Activated B cell treated with CpG ODN at 0.5 μM for 24 hours (primary cell): ENCODE results near the gene RHOF. TPM values are rescaled to one million over a fixed set of nuclear protein-coding genes. Genes with fewer than 3 reads are reported as not detected.
A peak's percentile ranks its signal among the peaks of the same experiment; 100 is the strongest.

ENCODE experiments used
- ATAC-seq: fragments of 200-7000 bp; cut with Tn5 transposase; one replicate; pipeline ENCODE4 v1.10.0; 2021; ENCODE audit warnings: low read depth, mild to moderate bottlenecking, moderate library complexity
- CTCF ChIA-PET: fragments of 350-600 bp; sonication (Branson Sonifier 250); formaldehyde crosslinking; loops from one replicate; lab custom pipeline; 2021; ENCODE audit warnings: antibody characterized with exemption; lab: Charles Lee
- POLR2A ChIA-PET: fragments of 350-600 bp; sonication (Branson Sonifier 250); formaldehyde crosslinking; loops from one replicate; lab custom pipeline; 2021; ENCODE audit warnings: antibody characterized with exemption; lab: Charles Lee
- DNase-seq: peaks from one replicate; pipeline ENCODE4 v3.0.0; 2022
- H3K27ac Mint-ChIP-seq: one replicate; pipeline ENCODE4 v1.8.0; 2020; ENCODE audit warnings: mixed read lengths
- H3K27me3 Mint-ChIP-seq: one replicate; pipeline ENCODE4 v1.8.0; 2021; ENCODE audit warnings: mixed read lengths
- H3K36me3 Mint-ChIP-seq: one replicate; pipeline ENCODE4 v1.8.0; 2021; ENCODE audit warnings: low read depth, mixed read lengths
- H3K4me1 Mint-ChIP-seq: one replicate; pipeline ENCODE4 v1.8.0; 2021; ENCODE audit warnings: mixed read lengths
- H3K4me3 Mint-ChIP-seq: one replicate; pipeline ENCODE4 v1.8.0; 2020; ENCODE audit warnings: mild to moderate bottlenecking, mixed read lengths
- H3K9me3 Mint-ChIP-seq: one replicate; pipeline ENCODE4 v1.8.0; 2020; ENCODE audit warnings: mixed read lengths
- intact Hi-C: fragments of 100-400 bp; cut with micrococcal nuclease; formaldehyde crosslinking; loops from one replicate; pipeline ENCODE4 v1.15.1; 2024
- total RNA-seq: library from RNA; stranded (reverse); gene quantifications from 2 replicates; pipeline ENCODE4 v1.2.3, GENCODE V29; 2022
- TF ChIP-seq, protein P1 (sequence below): fragments of 200-600 bp; IDR thresholded peaks from one replicate; pipeline ENCODE4 v1.8.0; 2022; ENCODE audit warnings: antibody characterized with exemption, mild to moderate bottlenecking

Gene RHOF
- total RNA-seq, 1 donor from 2014 or later = 142 TPM

DNA sequence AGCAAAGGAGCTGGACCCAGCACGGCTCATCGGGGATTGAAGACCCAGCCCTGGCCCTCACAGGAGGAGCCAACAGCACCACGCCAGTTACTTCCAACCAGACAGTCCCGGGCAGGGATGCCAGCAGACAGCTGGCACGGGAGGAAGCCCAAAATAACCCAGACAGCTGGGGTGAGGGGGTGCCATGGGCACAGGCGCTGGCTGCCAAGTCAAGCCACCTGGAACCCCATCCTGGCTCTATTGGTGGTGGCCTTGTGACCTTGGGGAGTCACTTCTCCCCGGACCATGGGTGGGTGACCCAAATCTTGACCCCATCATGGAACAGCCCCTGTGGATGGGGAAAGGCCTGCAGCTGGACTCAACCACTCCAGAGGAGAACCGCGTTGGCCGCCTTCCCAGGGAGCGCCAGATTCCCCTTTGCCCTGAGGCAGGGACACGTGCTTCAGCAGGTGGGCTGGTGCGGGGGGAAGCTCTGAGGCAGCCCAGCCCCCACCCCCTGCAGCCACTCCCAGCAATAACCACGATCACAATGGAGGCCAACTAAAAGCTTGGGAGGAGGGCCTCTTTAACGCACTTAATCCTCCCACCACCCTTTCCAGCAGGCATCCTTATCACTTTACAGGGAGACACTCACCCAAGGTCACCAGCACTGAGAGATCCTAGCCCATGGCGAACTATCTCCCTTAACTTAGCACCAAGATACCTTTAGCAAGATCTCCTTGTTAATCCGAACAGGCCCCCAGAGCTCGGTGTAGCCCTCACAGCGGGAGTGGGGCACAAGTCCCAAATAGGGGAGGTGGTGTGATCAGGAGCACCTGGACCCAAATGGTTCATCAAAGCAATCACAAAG is 4.7 kb upstream of the RHOF start:
- H3K4me3 Mint-ChIP-seq = peak overlapping the region; percentile 85
- peaks cover 45% of the 10 kb centered on the region for H3K36me3 Mint-ChIP-seq
- DNase-seq (no peak), ATAC-seq (no peak)
- peak overlapping the region; percentile 84 for H3K27ac Mint-ChIP-seq
- TF ChIP-seq, protein P1, sequence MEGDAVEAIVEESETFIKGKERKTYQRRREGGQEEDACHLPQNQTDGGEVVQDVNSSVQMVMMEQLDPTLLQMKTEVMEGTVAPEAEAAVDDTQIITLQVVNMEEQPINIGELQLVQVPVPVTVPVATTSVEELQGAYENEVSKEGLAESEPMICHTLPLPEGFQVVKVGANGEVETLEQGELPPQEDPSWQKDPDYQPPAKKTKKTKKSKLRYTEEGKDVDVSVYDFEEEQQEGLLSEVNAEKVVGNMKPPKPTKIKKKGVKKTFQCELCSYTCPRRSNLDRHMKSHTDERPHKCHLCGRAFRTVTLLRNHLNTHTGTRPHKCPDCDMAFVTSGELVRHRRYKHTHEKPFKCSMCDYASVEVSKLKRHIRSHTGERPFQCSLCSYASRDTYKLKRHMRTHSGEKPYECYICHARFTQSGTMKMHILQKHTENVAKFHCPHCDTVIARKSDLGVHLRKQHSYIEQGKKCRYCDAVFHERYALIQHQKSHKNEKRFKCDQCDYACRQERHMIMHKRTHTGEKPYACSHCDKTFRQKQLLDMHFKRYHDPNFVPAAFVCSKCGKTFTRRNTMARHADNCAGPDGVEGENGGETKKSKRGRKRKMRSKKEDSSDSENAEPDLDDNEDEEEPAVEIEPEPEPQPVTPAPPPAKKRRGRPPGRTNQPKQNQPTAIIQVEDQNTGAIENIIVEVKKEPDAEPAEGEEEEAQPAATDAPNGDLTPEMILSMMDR = no peak
- H3K27me3 Mint-ChIP-seq = no peaks in the 10 kb centered on the region
- peaks cover 46% of the 10 kb centered on the region for H3K4me1 Mint-ChIP-seq
- ChIA-PET POLR2A (interaction anchor here (0.8 to 33.0 kb wide), 3 partner anchors 4 to 91 kb away, joined by 3 to 1155 read pairs (median 1155); partner anchors contain the start of genes PSMD9, RHOF and SETD1B), CTCF (interaction anchor here (1.2 to 11.1 kb wide), 3 partner anchors 9 to 17 kb away, joined by 3 to 635 read pairs (median 4); partner anchors contain the start of gene SETD1B)
- H3K9me3 Mint-ChIP-seq = no peaks in the 10 kb centered on the region
- intact Hi-C loops = no loop called here

DNA sequence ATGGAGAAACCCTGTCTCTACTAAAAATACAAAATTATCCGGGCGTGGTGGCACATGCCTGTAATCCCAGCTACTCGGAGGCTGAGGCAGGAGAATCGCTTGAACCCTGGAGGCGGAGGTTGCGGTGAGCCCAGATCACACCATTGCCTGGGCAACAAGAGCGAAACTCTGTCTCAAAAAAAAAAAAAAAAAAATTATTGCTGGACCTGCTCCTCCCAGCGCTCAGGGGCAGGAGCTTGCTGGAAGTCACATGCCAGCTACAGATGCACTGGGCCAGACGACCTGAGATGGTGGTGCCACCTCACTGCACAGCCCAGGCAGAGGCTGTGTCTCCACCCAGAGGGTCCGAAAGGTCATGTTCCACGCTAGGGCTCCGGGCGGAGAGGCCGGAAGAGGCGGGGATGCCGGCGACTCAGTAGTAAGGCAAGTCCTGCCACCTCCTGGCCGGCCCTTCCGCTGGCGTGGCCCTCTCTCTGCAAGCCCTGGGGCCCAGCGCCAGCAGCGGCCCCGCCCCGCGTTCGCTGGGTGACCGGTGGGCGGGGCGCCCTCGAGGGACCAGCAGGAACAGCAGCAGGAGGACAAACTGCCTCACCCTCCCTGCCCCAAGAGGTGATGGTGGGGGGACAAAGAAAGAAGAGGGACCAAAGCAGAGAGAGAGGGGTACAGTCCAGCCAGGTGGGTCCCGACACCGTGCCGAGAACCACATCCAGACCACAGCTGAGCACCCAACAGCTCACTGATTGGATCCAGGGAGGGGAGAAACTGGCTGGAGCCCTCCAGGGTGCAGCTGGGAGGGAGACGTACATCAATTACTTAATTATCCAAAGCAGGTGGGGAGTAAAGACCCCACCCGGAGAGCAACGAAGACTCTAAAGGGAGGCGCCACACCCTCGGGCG is 3.6 kb upstream of the RHOF start:
- H3K36me3 Mint-ChIP-seq = peaks cover 44% of the 10 kb centered on the region
- peaks cover 48% of the 10 kb centered on the region for H3K4me1 Mint-ChIP-seq
- H3K27me3 Mint-ChIP-seq = no peaks in the 10 kb centered on the region
- POLR2A ChIA-PET = interaction anchor here (1.0 to 33.0 kb wide), 3 partner anchors 5 to 91 kb away, joined by 3 to 1155 read pairs (median 1155); partner anchors contain the start of genes PSMD9, RHOF and SETD1B
- no peak for DNase-seq
- H3K4me3 Mint-ChIP-seq = no peak overlapping the region
- no peak for ATAC-seq
- TF ChIP-seq, protein P1 = no peak
- H3K9me3 Mint-ChIP-seq = no peaks in the 10 kb centered on the region
- intact Hi-C loops = no loop called here
- CTCF ChIA-PET = interaction anchor here (3.8 to 11.1 kb wide), 4 partner anchors 10 to 97 kb away, joined by 47 to 635 read pairs (median 218); partner anchors contain the start of genes PSMD9 and SETD1B
- H3K27ac Mint-ChIP-seq = no peak overlapping the region

DNA sequence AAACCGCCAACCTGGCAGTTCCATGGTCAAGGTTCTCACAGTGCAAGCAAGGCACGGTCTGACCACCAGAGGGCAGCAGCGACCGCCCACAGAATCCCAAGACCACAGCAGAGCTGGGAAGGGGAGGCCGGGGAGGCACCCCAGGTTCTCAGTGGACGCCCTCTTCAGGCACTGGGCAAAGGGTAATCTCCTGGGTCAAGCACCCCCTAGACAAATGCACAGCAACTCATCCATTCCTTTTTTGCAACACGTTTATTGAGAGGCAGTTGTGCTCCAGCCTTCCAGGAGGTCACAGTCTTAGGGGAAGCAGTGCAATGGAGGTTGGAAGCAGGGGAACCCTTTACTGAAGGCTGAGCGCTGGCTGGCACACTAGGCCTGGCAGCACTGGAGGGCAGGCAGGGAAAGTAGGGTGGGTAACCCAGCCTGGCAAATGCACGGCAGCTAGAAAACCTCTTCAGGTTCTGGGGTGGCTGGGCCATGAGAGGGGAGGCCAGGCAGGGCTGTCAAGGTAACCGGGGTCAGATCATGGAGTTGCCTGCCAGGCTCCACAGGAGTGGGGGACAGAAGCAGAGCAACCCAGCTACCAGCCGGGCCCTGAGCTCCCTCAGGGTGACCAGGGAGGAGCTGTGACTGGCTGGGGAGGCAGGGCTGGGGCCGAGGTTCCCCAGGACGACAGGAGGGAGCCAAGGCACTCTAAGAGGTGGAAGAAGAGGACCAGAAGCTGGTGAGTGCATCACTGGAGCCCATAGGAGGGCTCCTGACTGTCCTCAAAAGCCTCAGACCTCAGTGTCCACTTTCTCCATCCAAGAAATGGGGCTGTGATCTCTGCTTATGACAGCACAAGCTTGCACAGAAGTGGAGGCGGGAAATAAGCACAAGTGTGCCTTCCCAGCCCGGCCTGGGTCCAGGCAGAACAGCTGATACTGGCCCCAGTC is 1.8 kb upstream of the RHOF start:
- Mint-ChIP-seq H3K27me3 (no peaks in the 10 kb centered on the region), H3K4me1 (peaks cover 57% of the 10 kb centered on the region), H3K36me3 (peaks cover 49% of the 10 kb centered on the region), H3K9me3 (no peaks in the 10 kb centered on the region), H3K27ac (peak overlapping the region; percentile 88), H3K4me3 (peak overlapping the region; percentile 85)
- TF ChIP-seq, protein P1 = no peak
- intact Hi-C loops = loop anchor here (1.0 kb wide), 2 partner anchors 12 to 17 kb away; no protein-coding TSS in a partner anchor
- peak; percentile 84 for DNase-seq
- ATAC-seq = peak; percentile 9
- POLR2A ChIA-PET = interaction anchor here (0.5 to 33.0 kb wide), 13 partner anchors 7 to 431 kb away, joined by 3 to 1155 read pairs (median 4); partner anchors contain the start of genes PSMD9, RHOF, SETD1B and TMEM120B
- CTCF ChIA-PET = interaction anchor here (0.6 to 11.1 kb wide), 24 partner anchors 12 to 396 kb away, joined by 3 to 635 read pairs (median 6); partner anchors contain the start of genes CFAP251, PSMD9, SETD1B and TMEM120B

DNA sequence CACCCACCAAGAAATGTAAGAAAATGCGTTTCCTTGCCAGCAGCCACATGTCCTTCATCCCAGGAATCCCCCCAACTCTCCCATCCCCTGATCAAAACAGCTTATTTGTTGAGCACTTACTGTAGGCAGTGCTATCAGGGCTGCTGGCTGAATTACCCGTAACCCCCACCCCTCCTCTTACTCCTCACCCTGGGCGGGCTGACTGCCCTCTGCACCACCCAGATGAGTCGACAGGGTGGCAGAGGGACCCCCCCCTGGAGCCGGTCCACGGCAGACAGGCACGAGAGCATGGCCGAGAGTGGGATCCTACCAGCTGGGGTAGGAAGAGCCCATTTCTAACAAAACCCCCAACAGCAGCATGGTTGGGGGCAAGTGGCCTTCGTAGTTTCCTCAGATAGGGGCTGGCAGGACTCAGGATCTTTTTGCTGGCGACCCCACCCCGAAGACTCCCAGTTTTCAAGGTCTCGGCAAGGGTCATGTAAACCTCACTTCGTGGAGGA is 1.1 kb upstream of the RHOF start:
- Mint-ChIP-seq H3K27ac (peak overlapping the region; percentile 88), H3K27me3 (no peaks in the 10 kb centered on the region), H3K36me3 (peaks cover 55% of the 10 kb centered on the region), H3K9me3 (no peaks in the 10 kb centered on the region), H3K4me3 (peak overlapping the region; percentile 85), H3K4me1 (peaks cover 64% of the 10 kb centered on the region)
- POLR2A ChIA-PET = interaction anchor here (0.5 to 33.0 kb wide), 17 partner anchors 7 to 432 kb away, joined by 3 to 1155 read pairs (median 4); partner anchors contain the start of genes PSMD9, RHOF, SETD1B and TMEM120B
- DNase-seq (no peak), ATAC-seq (peak; percentile 10)
- CTCF ChIA-PET = interaction anchor here (0.5 to 11.1 kb wide), 33 partner anchors 13 to 472 kb away, joined by 3 to 635 read pairs (median 5); partner anchors contain the start of genes CFAP251, PSMD9, SETD1B and TMEM120B
- TF ChIP-seq, protein P1 = peak; percentile 3
- intact Hi-C loops = loop anchor here (1.0 to 5.0 kb wide), 9 partner anchors 8 to 233 kb away; partner anchors contain the start of genes PSMD9 and TMEM120B
